Uterus (tissue), 2 donors: ENCODE results near the gene CNOT6L.

Experiments
- CTCF ChIP-seq, 4 experiments: fragments of 200-600 bp in 2 of 4; fragments of 450-650 bp in 2 of 4; sonication (generic) in 2 of 4; IDR thresholded peaks; one replicate each; pipeline ENCODE4 v1.5.1; 2016 to 2019; ENCODE audit warnings: antibody characterized with exemption in 4 of 4, mild to moderate bottlenecking in 2 of 4, moderate library complexity in 1 of 4
- POLR2A ChIP-seq, 2 donors: fragments of 450-650 bp; IDR thresholded peaks; one replicate each; pipeline ENCODE4 v1.6.1; 2016; ENCODE audit warnings: antibody characterized with exemption in 2 of 2, mild to moderate bottlenecking in 1 of 2, moderate library complexity in 1 of 2

GRCh38 chr4:77804471-77804870, 14.7 kb downstream of the CNOT6L start:
- TF ChIP-seq CTCF (IDR thresholded peaks at IDR 0.05) (no peak), POLR2A (IDR thresholded peaks at IDR 0.05) (no peak)
